HepG2 (cell line): ENCODE measurements around the gene ATN1. TPM values are rescaled to one million over a fixed set of nuclear protein-coding genes. Genes with fewer than 3 reads are reported as not detected.
A peak's percentile ranks its signal among the peaks of the same experiment; 100 is the strongest.

ENCODE experiments used
- ESRRA ChIP-seq: sonication (generic); formaldehyde crosslinking; IDR thresholded peaks from 2 replicates; pipeline ENCODE4 v1.5.1; 2020; ENCODE audit warnings: mild to moderate bottlenecking, low read depth, missing genetic modification reagents
- FIP1L1 ChIP-seq: fragments of 200-400 bp; formaldehyde crosslinking; IDR thresholded peaks from 2 replicates; pipeline ENCODE4 v1.6.1; 2018; ENCODE audit warnings: low read depth, mild to moderate bottlenecking, low read length, moderate library complexity, borderline replicate concordance; ENCODE audit not compliant: insufficient read depth
- FOSL1 ChIP-seq: sonication (generic); formaldehyde crosslinking; IDR thresholded peaks from 2 replicates; pipeline ENCODE4 v1.9.0; 2021; ENCODE audit warnings: missing genetic modification reagents, borderline replicate concordance
- FOSL2 ChIP-seq: sonication (generic); formaldehyde crosslinking; IDR thresholded peaks from 2 replicates; pipeline ENCODE4 v1.4.0; 2020; ENCODE audit warnings: missing genetic modification reagents
- HHEX ChIP-seq: IDR thresholded peaks from 2 replicates; pipeline ENCODE4 v1.6.1; 2016; ENCODE audit warnings: control low read depth
- HOXA9 ChIP-seq: sonication (generic); formaldehyde crosslinking; IDR thresholded peaks from 2 replicates; pipeline ENCODE4 v1.8.1; 2022; ENCODE audit warnings: missing genetic modification reagents, mild to moderate bottlenecking, moderate library complexity, borderline replicate concordance
- KDM5B ChIP-seq: sonication (generic); formaldehyde crosslinking; IDR thresholded peaks from 2 replicates; pipeline ENCODE4 v1.4.0; 2020; ENCODE audit warnings: missing genetic modification reagents, mild to moderate bottlenecking, borderline replicate concordance
- KMT2A ChIP-seq: sonication (generic); formaldehyde crosslinking; IDR thresholded peaks from 2 replicates; pipeline ENCODE4 v1.4.0; 2020; ENCODE audit warnings: missing genetic modification reagents
- MAF1 ChIP-seq: sonication (generic); formaldehyde crosslinking; IDR thresholded peaks from 2 replicates; pipeline ENCODE4 v1.5.0; 2020; ENCODE audit warnings: missing genetic modification reagents, borderline replicate concordance
- MEF2D ChIP-seq: sonication (generic); formaldehyde crosslinking; IDR thresholded peaks from 2 replicates; pipeline ENCODE4 v1.5.1; 2020; ENCODE audit warnings: mild to moderate bottlenecking, missing genetic modification reagents
- NCOA2 ChIP-seq: sonication (generic); formaldehyde crosslinking; IDR thresholded peaks from 2 replicates; pipeline ENCODE4 v1.8.0; 2022; ENCODE audit warnings: inconsistent platforms
- NFYC ChIP-seq: IDR thresholded peaks from 2 replicates; pipeline ENCODE4 v1.6.1; 2016; ENCODE audit warnings: missing genetic modification reagents, missing compliant biosample characterization
- NR2F6 ChIP-seq, 2 experiments: IDR thresholded peaks; 2 replicates each; pipeline ENCODE4 v1.6.1; 2016; ENCODE audit warnings: antibody characterized with exemption in 1 of 2, mild to moderate bottlenecking in 1 of 2
- RBM39 ChIP-seq: fragments of 200-400 bp; formaldehyde crosslinking; IDR thresholded peaks from one replicate; pipeline ENCODE4 v1.6.1; 2018; ENCODE audit warnings: antibody characterized with exemption, mild to moderate bottlenecking, low read depth, low read length; ENCODE audit not compliant: poor library complexity, severe bottlenecking
- SMARCC2 ChIP-seq: fragments of 450-650 bp; IDR thresholded peaks from 2 replicates; pipeline ENCODE4 v1.6.1; 2017; ENCODE audit warnings: antibody characterized with exemption, mild to moderate bottlenecking
- ZNF235 ChIP-seq: sonication (generic); formaldehyde crosslinking; IDR thresholded peaks from 2 replicates; pipeline ENCODE4 v1.8.1; 2023; ENCODE audit warnings: mild to moderate bottlenecking, missing genetic modification reagents, borderline replicate concordance
- ZNF30 ChIP-seq: sonication (generic); formaldehyde crosslinking; IDR thresholded peaks from 2 replicates; pipeline ENCODE4 v1.5.0; 2020; ENCODE audit warnings: mild to moderate bottlenecking, missing genetic modification reagents
- ZNF607 ChIP-seq: sonication (generic); formaldehyde crosslinking; IDR thresholded peaks from 2 replicates; pipeline ENCODE4 v1.5.1; 2020; ENCODE audit warnings: missing genetic modification reagents, mild to moderate bottlenecking, borderline replicate concordance
- ZNF781 ChIP-seq: sonication (generic); formaldehyde crosslinking; IDR thresholded peaks from 2 replicates; pipeline ENCODE4 v1.5.1; 2020; ENCODE audit warnings: borderline replicate concordance, mild to moderate bottlenecking, missing genetic modification reagents; ENCODE audit errors: not compliant biosample characterization
- ZSCAN29 ChIP-seq: sonication (generic); formaldehyde crosslinking; conservative IDR thresholded peaks from 2 replicates; pipeline ENCODE4 v1.4.0; 2020; ENCODE audit warnings: mild to moderate bottlenecking, missing genetic modification reagents
- polyA plus RNA-seq, 8 experiments: library from polyadenylated mRNA; depleted of rRNA in 3 of 8; stranded (reverse) in 7 of 8; unstranded in 1 of 8; fragments of >200 nt; fragmentation: Illumina TruSeq in 4 of 8; extraction: Trizol in 4 of 8; gene quantifications; 2 replicates each; pipeline versions ENCODE4 v1.2.1 to v1.2.3, GENCODE V29; 2011 to 2016; ENCODE audit warnings: low read depth in 4 of 8, missing spikeins in 1 of 8, mixed read lengths in 1 of 8; ENCODE audit not compliant: insufficient read depth in 1 of 8
- total RNA-seq, 5 experiments: library from RNA; depleted of rRNA; stranded (reverse); fragments of >200 nt; fragmentation: Illumina TruSeq; extraction: Trizol; gene quantifications; 2 replicates each; pipeline ENCODE4 v1.2.3, GENCODE V29; 2016; ENCODE audit warnings: low read depth in 1 of 5
- TF ChIP-seq, protein P1 (sequence below): sonication (generic); formaldehyde crosslinking; IDR thresholded peaks from 2 replicates; pipeline ENCODE4 v1.5.1; 2020; ENCODE audit warnings: missing genetic modification reagents, mild to moderate bottlenecking, borderline replicate concordance
- TF ChIP-seq, protein P2 (sequence below): sonication (generic); formaldehyde crosslinking; IDR thresholded peaks from 2 replicates; pipeline ENCODE4 v1.4.0; 2020; ENCODE audit warnings: missing genetic modification reagents
- TF ChIP-seq, protein P3 (sequence below): sonication (generic); formaldehyde crosslinking; IDR thresholded peaks from 2 replicates; pipeline ENCODE4 v1.5.0; 2020; ENCODE audit warnings: missing genetic modification reagents, mild to moderate bottlenecking, borderline replicate concordance
- TF ChIP-seq, protein P4 (sequence below): sonication (generic); formaldehyde crosslinking; IDR thresholded peaks from 2 replicates; pipeline ENCODE4 v1.8.0; 2022; ENCODE audit warnings: missing genetic modification reagents, mild to moderate bottlenecking, inconsistent platforms, borderline replicate concordance

The ATN1 gene
- total and polyA plus RNA-seq, 2 of the 13 experiments (the other 11 are each of a cell fraction or from before 2014, with no cell fraction given) = 2.1 to 8.6 TPM

DNA sequence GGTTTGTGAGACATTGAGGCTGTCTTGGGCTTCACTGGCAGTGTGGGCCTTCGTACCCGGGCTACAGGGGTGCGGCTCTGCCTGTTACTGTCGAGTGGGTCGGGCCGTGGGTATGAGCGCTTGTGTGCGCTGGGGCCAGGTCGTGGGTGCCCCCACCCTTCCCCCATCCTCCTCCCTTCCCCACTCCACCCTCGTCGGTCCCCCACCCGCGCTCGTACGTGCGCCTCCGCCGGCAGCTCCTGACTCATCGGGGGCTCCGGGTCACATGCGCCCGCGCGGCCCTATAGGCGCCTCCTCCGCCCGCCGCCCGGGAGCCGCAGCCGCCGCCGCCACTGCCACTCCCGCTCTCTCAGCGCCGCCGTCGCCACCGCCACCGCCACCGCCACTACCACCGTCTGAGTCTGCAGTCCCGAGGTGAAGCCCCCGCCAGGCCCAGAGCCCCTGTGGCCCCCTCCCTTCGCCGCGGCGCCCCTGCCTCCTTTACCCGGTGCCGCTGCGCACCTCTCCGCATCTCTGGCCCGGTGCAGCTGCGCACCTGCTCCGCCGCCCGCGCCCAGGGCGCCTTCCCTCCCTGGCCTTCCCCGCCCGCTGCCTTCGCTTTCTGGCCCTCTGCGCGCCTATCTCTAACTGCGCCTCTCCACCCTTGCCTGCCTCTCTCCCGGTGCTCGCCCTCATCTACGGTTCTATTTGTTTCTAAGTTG, 13.4 kb upstream of the ATN1 start, which contains the start of gene ENO2 (continued):
- TF ChIP-seq MEF2D (CRISPR knock-in tag) (no peak), HOXA9 (no peak), NCOA2 (no peak), HHEX (CRISPR knock-in tag) (no peak), NR2F6 (IDR thresholded peaks at IDR 0.05) (no peak), NR2F6 (CRISPR knock-in tag; IDR thresholded peaks at IDR 0.05) (no peak), ZNF235 (CRISPR knock-in tag) (no peak), NFYC (no peak), FOSL1 (CRISPR knock-in tag) (no peak), MAF1 (CRISPR knock-in tag) (no peak), ZNF781 (CRISPR knock-in tag) (no peak), ZNF30 (CRISPR knock-in tag) (no peak), ESRRA (no peak), FIP1L1 (no peak), KMT2A (CRISPR knock-in tag) (no peak), ZNF607 (CRISPR knock-in tag) (peak; percentile 46; the same call in 1 of the 2 replicates), KDM5B (CRISPR knock-in tag) (no peak; the same call in none of the 2 replicates), FOSL2 (CRISPR knock-in tag) (peak; percentile 83), SMARCC2 (no peak), ZSCAN29 (CRISPR knock-in tag) (no peak), RBM39 (no peak)
- TF ChIP-seq, protein P1, sequence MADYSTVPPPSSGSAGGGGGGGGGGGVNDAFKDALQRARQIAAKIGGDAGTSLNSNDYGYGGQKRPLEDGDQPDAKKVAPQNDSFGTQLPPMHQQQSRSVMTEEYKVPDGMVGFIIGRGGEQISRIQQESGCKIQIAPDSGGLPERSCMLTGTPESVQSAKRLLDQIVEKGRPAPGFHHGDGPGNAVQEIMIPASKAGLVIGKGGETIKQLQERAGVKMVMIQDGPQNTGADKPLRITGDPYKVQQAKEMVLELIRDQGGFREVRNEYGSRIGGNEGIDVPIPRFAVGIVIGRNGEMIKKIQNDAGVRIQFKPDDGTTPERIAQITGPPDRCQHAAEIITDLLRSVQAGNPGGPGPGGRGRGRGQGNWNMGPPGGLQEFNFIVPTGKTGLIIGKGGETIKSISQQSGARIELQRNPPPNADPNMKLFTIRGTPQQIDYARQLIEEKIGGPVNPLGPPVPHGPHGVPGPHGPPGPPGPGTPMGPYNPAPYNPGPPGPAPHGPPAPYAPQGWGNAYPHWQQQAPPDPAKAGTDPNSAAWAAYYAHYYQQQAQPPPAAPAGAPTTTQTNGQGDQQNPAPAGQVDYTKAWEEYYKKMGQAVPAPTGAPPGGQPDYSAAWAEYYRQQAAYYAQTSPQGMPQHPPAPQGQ (CRISPR knock-in tag) = no peak
- TF ChIP-seq, protein P2, sequence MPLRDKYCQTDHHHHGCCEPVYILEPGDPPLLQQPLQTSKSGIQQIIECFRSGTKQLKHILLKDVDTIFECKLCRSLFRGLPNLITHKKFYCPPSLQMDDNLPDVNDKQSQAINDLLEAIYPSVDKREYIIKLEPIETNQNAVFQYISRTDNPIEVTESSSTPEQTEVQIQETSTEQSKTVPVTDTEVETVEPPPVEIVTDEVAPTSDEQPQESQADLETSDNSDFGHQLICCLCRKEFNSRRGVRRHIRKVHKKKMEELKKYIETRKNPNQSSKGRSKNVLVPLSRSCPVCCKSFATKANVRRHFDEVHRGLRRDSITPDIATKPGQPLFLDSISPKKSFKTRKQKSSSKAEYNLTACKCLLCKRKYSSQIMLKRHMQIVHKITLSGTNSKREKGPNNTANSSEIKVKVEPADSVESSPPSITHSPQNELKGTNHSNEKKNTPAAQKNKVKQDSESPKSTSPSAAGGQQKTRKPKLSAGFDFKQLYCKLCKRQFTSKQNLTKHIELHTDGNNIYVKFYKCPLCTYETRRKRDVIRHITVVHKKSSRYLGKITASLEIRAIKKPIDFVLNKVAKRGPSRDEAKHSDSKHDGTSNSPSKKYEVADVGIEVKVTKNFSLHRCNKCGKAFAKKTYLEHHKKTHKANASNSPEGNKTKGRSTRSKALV (CRISPR knock-in tag) = 0 out of 2 replicates have a peak, but pooled peaks have one; percentile 49
- TF ChIP-seq, protein P3, sequence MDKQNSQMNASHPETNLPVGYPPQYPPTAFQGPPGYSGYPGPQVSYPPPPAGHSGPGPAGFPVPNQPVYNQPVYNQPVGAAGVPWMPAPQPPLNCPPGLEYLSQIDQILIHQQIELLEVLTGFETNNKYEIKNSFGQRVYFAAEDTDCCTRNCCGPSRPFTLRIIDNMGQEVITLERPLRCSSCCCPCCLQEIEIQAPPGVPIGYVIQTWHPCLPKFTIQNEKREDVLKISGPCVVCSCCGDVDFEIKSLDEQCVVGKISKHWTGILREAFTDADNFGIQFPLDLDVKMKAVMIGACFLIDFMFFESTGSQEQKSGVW (CRISPR knock-in tag) = no peak
- TF ChIP-seq, protein P4, sequence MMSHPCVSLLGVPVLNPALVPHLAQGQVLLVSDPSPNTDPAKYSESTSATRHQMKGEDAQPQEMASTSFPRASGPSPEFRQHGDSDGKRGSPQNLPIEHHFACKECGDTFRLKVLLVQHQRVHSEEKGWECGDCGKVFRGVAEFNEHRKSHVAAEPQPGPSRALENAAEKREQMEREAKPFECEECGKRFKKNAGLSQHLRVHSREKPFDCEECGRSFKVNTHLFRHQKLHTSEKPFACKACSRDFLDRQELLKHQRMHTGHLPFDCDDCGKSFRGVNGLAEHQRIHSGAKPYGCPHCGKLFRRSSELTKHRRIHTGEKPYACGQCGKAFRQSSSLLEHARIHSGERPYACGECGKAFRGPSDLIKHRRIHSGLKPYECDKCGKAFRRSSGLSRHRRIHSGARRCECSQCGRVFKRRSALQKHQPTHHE (CRISPR knock-in tag) = no peak; the same call in 1 of the 2 replicates
